ENCODE results near the gene NR2E3.
A peak's percentile ranks its signal among the peaks of the same experiment; 100 is the strongest.

The NR2E3 gene

GRCh38 chr15:71810256-71811035 lies at the start of gene NR2E3:
NR2E3 (plus strand) TSS chr15:71810554; CDS start chr15:71810744, 190 bp downstream.
- no peak for DNase-seq (ENCODE audit: low spot score)

- no peak for DNase-seq (ENCODE audit: low spot score)
These were observed 49.5 kb upstream of the NR2E3 start for GRCh38 chr15:71760852-71761251.

- peak; percentile 49 for DNase-seq (ENCODE audit: low spot score)
These were observed 48.7 kb upstream of the NR2E3 start for GRCh38 chr15:71761649-71762048.

- no peak for DNase-seq (ENCODE audit: low spot score)
These were observed 42.2 kb upstream of the NR2E3 start for GRCh38 chr15:71768184-71768583.

GRCh38 chr15:71773206-71773859 lies 37.0 kb upstream of the NR2E3 start:
- DNase-seq (ENCODE audit: low spot score) = no peak

GRCh38 chr15:71775856-71776255 lies 34.5 kb upstream of the NR2E3 start:
- no peak for DNase-seq (ENCODE audit: low spot score)

GRCh38 chr15:71776304-71776703 lies 34.0 kb upstream of the NR2E3 start:
- no peak for DNase-seq (ENCODE audit: low spot score)

- DNase-seq (ENCODE audit: low spot score) = no peak
These were observed 33.0 kb upstream of the NR2E3 start for GRCh38 chr15:71777216-71777943.

GRCh38 chr15:71779073-71779797 lies 31.1 kb upstream of the NR2E3 start:
- no peak for DNase-seq (ENCODE audit: low spot score)

GRCh38 chr15:71780115-71780976 lies 30.0 kb upstream of the NR2E3 start:
- peak; percentile 86 for DNase-seq (ENCODE audit: low spot score)

- no peak for DNase-seq (ENCODE audit: low spot score)
These were observed 29.0 kb upstream of the NR2E3 start for GRCh38 chr15:71781179-71781964.

GRCh38 chr15:71781965-71782265 lies 28.4 kb upstream of the NR2E3 start:
- no peak for DNase-seq (ENCODE audit: low spot score)

- DNase-seq (ENCODE audit: low spot score) = no peak
These were observed 27.8 kb upstream of the NR2E3 start for GRCh38 chr15:71782422-71783165.

- no peak for DNase-seq (ENCODE audit: low spot score)
These were observed 25.6 kb upstream of the NR2E3 start for GRCh38 chr15:71784719-71785118.

- DNase-seq (ENCODE audit: low spot score) = no peak
These were observed 24.4 kb upstream of the NR2E3 start for GRCh38 chr15:71785996-71786395.

GRCh38 chr15:71786673-71787072 lies 23.7 kb upstream of the NR2E3 start:
- no peak for DNase-seq (ENCODE audit: low spot score)

- no peak for DNase-seq (ENCODE audit: low spot score)
These were observed 21.4 kb upstream of the NR2E3 start for GRCh38 chr15:71788646-71789579.

- DNase-seq (ENCODE audit: low spot score) = no peak
These were observed 20.7 kb upstream of the NR2E3 start for GRCh38 chr15:71789616-71790015.

GRCh38 chr15:71790081-71790480 lies 20.3 kb upstream of the NR2E3 start:
- no peak for DNase-seq (ENCODE audit: low spot score)
